ENCODE results near the gene SF3A1. TPM values are rescaled to one million over a fixed set of nuclear protein-coding genes. Genes with fewer than 3 reads are reported as not detected.
"Not testable (repeated sequence)": the region's sequence is repeated elsewhere in the genome, so short reads cannot be mapped to it uniquely, and the experiment has no call there.

The SF3A1 gene
- total RNA-seq, 2 experiments from 2014 or later: 225 to 226 TPM

DNA sequence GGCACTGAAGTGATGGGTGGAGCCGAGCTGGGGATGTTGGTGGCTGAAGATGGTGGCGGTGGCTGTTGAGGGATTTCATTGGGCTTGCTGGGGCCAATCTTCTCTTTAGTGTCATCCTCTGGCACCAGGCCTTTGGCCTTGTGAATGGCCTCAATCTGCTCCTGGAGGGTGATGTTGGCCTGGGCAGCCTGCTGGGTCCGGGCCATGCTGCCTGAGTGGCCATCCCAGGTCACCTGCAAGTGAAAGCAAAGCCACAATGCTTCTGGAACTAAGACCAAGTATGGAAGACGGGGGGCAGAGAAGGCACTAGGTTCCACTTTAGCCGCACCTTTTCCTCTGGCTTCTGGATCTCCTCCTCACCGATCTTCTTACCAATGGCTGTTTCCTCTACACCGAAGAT, 17.9 kb downstream of the SF3A1 start:
- Mint-ChIP-seq H3K27me3 (no peaks in the 10 kb centered on the region), H3K9me3 (no peaks in the 10 kb centered on the region), H3K4me1 (peaks cover 20% of the 10 kb centered on the region), H3K27ac (no peak overlapping the region), H3K4me3 (no peak overlapping the region), H3K36me3 (ENCODE audit: low read depth) (peaks cover 98% of the 10 kb centered on the region)
- ChIA-PET POLR2A (interaction anchor here (0.8 to 2.2 kb wide), 2 partner anchors 12 to 18 kb away, joined by 3 to 6 read pairs; partner anchors contain the start of gene TBC1D10A), CTCF (interaction anchor here (1.4 kb wide), 1 partner anchor 51 kb away, joined by 4 read pairs; no protein-coding TSS in a partner anchor)
- no peak for DNase-seq

DNA sequence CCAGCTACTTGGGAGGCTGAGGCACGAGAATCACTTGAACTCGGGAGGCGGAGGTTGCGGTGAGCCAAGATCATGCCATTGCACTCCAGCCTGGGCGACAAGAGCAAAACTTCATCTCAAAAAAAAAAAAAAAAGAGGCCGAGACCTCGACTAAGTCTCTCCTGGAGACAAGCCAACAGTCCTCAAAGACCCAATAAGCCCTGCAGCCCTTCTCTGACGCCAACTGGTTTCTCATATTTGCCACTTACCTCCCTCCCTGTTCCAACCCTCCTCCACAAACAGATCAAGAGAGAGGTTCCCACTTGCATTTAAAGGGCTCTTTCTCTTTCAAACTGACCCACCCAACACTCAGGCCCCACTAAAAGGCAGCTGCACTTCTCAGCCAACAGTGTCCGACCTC, 18.4 kb downstream of the SF3A1 start:
- not testable (repeated sequence) for H3K4me3 Mint-ChIP-seq, H3K27ac Mint-ChIP-seq, DNase-seq, H3K27me3 Mint-ChIP-seq, H3K9me3 Mint-ChIP-seq
- peaks cover 97% of the 10 kb centered on the region for H3K36me3 Mint-ChIP-seq (ENCODE audit: low read depth)
- ChIA-PET CTCF (interaction anchor here (1.4 kb wide), 1 partner anchor 51 kb away, joined by 4 read pairs; no protein-coding TSS in a partner anchor), POLR2A (interaction anchor here (0.8 to 2.2 kb wide), 2 partner anchors 11 to 17 kb away, joined by 3 to 6 read pairs; partner anchors contain the start of gene TBC1D10A)
- H3K4me1 Mint-ChIP-seq: peaks cover 25% of the 10 kb centered on the region

DNA sequence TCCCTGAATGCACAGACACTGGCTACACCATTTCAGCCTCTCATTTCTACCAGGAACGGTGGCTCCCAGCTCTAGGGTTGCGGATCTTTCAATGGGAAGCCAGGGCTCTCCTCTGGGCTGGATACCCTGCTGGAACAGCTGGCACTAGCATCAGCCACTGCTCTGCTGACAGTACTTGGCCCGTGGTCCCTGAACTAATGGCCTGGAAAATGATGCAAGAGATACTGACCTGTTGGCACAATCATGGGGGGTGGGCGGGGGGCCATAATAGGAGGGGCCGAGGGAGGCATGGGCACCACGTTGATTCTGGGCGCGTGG, 19.3 kb downstream of the SF3A1 start:
- H3K27ac Mint-ChIP-seq: no peak overlapping the region
- peaks cover 31% of the 10 kb centered on the region for H3K4me1 Mint-ChIP-seq
- H3K36me3 Mint-ChIP-seq (ENCODE audit: low read depth): peaks cover 97% of the 10 kb centered on the region
- ChIA-PET CTCF (interaction anchor here (3.4 kb wide), 1 partner anchor 49 kb away, joined by 13 read pairs; no protein-coding TSS in a partner anchor), POLR2A (no interaction called here)
- no peaks in the 10 kb centered on the region for H3K9me3 Mint-ChIP-seq
- DNase-seq: no peak
- no peaks in the 10 kb centered on the region for H3K27me3 Mint-ChIP-seq
- H3K4me3 Mint-ChIP-seq: no peak overlapping the region

DNA sequence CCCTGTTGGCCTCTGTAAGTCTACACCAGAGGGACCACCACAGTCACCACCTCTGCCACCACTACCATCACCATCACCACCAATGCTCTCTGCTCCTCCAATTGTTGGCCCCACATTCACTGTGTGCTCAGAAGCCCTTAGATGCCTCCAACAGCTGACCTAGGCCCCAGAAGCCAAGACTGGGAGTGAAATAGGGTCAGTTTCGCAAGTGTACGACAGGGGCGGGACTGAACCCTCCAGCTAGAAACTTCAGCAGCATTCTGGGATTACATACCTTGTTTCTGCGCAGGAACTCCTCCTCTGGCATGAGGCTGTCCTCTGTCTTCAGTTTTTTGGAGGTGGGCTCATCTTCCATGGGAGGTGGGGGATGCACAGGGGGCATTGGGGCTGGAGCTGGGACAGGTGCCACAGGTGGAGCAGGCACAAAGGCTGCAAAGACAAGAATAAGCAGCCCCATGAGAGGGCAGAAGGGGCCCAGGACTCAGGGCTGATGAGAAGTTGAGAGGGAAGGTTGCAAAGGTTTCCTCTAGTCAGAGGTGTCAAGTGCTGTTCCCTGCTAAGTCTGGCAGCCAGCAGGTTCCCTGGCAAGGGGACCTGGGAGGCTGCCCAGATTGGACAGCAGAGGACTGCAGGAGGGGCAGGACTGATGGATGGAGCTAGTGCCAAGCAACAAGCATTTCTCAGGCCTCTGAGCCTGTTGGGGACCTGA, 19.8 kb downstream of the SF3A1 start:
- Mint-ChIP-seq H3K36me3 (ENCODE audit: low read depth) (peaks cover 96% of the 10 kb centered on the region), H3K27ac (no peak overlapping the region), H3K9me3 (no peaks in the 10 kb centered on the region), H3K27me3 (no peaks in the 10 kb centered on the region), H3K4me3 (no peak overlapping the region), H3K4me1 (peaks cover 35% of the 10 kb centered on the region)
- ChIA-PET CTCF (interaction anchor here (3.4 kb wide), 1 partner anchor 49 kb away, joined by 13 read pairs; no protein-coding TSS in a partner anchor), POLR2A (no interaction called here)
- DNase-seq: no peak

- DNase-seq: no peak
- peak overlapping the region; percentile 6 for H3K27ac Mint-ChIP-seq
- POLR2A ChIA-PET: interaction anchor here (1.0 to 1.8 kb wide), 4 partner anchors 18 to 67 kb away, joined by 3 to 5 read pairs (median 3); no protein-coding TSS in a partner anchor
- CTCF ChIA-PET: interaction anchor here (1.2 to 3.4 kb wide), 3 partner anchors 47 to 52 kb away, joined by 3 to 13 read pairs (median 4); no protein-coding TSS in a partner anchor
- H3K4me1 Mint-ChIP-seq: peaks cover 35% of the 10 kb centered on the region
- H3K4me3 Mint-ChIP-seq: no peak overlapping the region
- peaks cover 86% of the 10 kb centered on the region for H3K36me3 Mint-ChIP-seq (ENCODE audit: low read depth)
- H3K27me3 Mint-ChIP-seq: no peaks in the 10 kb centered on the region
- no peaks in the 10 kb centered on the region for H3K9me3 Mint-ChIP-seq
Observed at GRCh38 chr22:30335236-30335635, 21.5 kb downstream of the SF3A1 start.

- no peak for DNase-seq
- peak overlapping the region; percentile 6 for H3K27ac Mint-ChIP-seq
- peaks cover 83% of the 10 kb centered on the region for H3K36me3 Mint-ChIP-seq (ENCODE audit: low read depth)
- H3K27me3 Mint-ChIP-seq: no peaks in the 10 kb centered on the region
- H3K4me3 Mint-ChIP-seq: no peak overlapping the region
- ChIA-PET POLR2A (interaction anchor here (1.0 to 1.8 kb wide), 2 partner anchors 21 to 47 kb away, joined by 3 to 5 read pairs; no protein-coding TSS in a partner anchor), CTCF (interaction anchor here (1.2 to 3.4 kb wide), 2 partner anchors 47 to 51 kb away, joined by 3 to 13 read pairs; no protein-coding TSS in a partner anchor)
- peaks cover 35% of the 10 kb centered on the region for H3K4me1 Mint-ChIP-seq
- H3K9me3 Mint-ChIP-seq: no peaks in the 10 kb centered on the region
Observed at GRCh38 chr22:30334646-30335045, 22.0 kb downstream of the SF3A1 start.

DNA sequence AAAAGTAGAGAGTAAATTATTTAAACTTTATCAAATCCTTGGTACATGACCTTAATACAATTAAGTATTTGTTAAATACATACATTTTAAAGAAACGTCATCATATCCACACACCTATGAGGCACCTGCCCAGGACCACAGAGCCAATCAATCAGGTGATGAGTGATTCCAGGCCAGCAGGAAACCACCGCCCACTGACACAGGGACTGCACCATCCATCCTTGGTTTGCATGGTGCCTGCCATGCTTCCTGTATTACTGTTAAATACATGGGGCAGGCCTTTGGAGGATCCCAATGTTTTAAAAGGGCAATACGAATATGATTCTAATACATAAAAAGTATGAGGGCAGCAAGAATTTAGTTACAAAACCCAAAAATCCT, 23.0 kb downstream of the SF3A1 start:
- Mint-ChIP-seq H3K9me3 (no peaks in the 10 kb centered on the region), H3K27me3 (no peaks in the 10 kb centered on the region), H3K27ac (peak overlapping the region; percentile 71), H3K36me3 (ENCODE audit: low read depth) (peaks cover 73% of the 10 kb centered on the region), H3K4me1 (peaks cover 35% of the 10 kb centered on the region), H3K4me3 (no peak overlapping the region)
- CTCF ChIA-PET: interaction anchor here (3.0 kb wide), 1 partner anchor 46 kb away, joined by 13 read pairs; no protein-coding TSS in a partner anchor
- POLR2A ChIA-PET: interaction anchor here (1.0 to 2.4 kb wide), 3 partner anchors 9 to 46 kb away, joined by 5 to 7 read pairs (median 7); partner anchors contain the start of genes CCDC157 and SF3A1
- DNase-seq: no peak

- ChIA-PET CTCF (interaction anchor here (3.0 kb wide), 1 partner anchor 45 kb away, joined by 13 read pairs; no protein-coding TSS in a partner anchor), POLR2A (interaction anchor here (0.9 to 2.4 kb wide), 10 partner anchors 8 to 50 kb away, joined by 3 to 7 read pairs (median 3); partner anchors contain the start of genes CCDC157 and SF3A1)
- peaks cover 72% of the 10 kb centered on the region for H3K36me3 Mint-ChIP-seq (ENCODE audit: low read depth)
Observed at GRCh38 chr22:30332994-30333706, 23.5 kb downstream of the SF3A1 start.

GRCh38 chr22:30332551-30332950, 24.1 kb downstream of the SF3A1 start:
- ChIA-PET CTCF (interaction anchor here (3.0 kb wide), 1 partner anchor 45 kb away, joined by 13 read pairs; no protein-coding TSS in a partner anchor), POLR2A (interaction anchor here (0.7 to 2.4 kb wide), 11 partner anchors 8 to 50 kb away, joined by 3 to 7 read pairs (median 3); partner anchors contain the start of genes CCDC157 and SF3A1)
- H3K27ac Mint-ChIP-seq: peak overlapping the region; percentile 71
- no peak for DNase-seq
- H3K27me3 Mint-ChIP-seq: no peaks in the 10 kb centered on the region
- peaks cover 66% of the 10 kb centered on the region for H3K36me3 Mint-ChIP-seq (ENCODE audit: low read depth)
- H3K4me3 Mint-ChIP-seq: no peak overlapping the region
- peaks cover 43% of the 10 kb centered on the region for H3K4me1 Mint-ChIP-seq
- H3K9me3 Mint-ChIP-seq: no peaks in the 10 kb centered on the region

More at GRCh38 chr22:30332994-30333706, 23.5 kb downstream of the SF3A1 start:
- H3K27me3 Mint-ChIP-seq: no peaks in the 10 kb centered on the region
- H3K4me1 Mint-ChIP-seq: peaks cover 38% of the 10 kb centered on the region
- no peak for DNase-seq
- H3K27ac Mint-ChIP-seq: peak overlapping the region; percentile 71
- H3K9me3 Mint-ChIP-seq: no peaks in the 10 kb centered on the region
- H3K4me3 Mint-ChIP-seq: no peak overlapping the region

GRCh38 chr22:30328466-30329049, 28.1 kb downstream of the SF3A1 start:
- POLR2A ChIA-PET: interaction anchor here (0.6 to 11.5 kb wide), 9 partner anchors 9 to 95 kb away, joined by 3 to 229 read pairs (median 3); partner anchors contain the start of genes CASTOR1, CCDC157 and SF3A1
- DNase-seq: no peak
- Mint-ChIP-seq H3K9me3 (no peaks in the 10 kb centered on the region), H3K27ac (no peak overlapping the region), H3K36me3 (ENCODE audit: low read depth) (peaks cover 49% of the 10 kb centered on the region), H3K4me3 (no peak overlapping the region), H3K27me3 (no peaks in the 10 kb centered on the region), H3K4me1 (peaks cover 55% of the 10 kb centered on the region)
- CTCF ChIA-PET: interaction anchor here (0.8 to 1.2 kb wide), 3 partner anchors 41 to 62 kb away, joined by 3 to 11 read pairs (median 3); partner anchors contain the start of gene RNF215

GRCh38 chr22:30327864-30328345, 28.8 kb downstream of the SF3A1 start:
- no peak for DNase-seq
- peak overlapping the region; percentile 66 for H3K4me3 Mint-ChIP-seq
- ChIA-PET POLR2A (interaction anchor here (0.6 to 11.5 kb wide), 13 partner anchors 8 to 95 kb away, joined by 3 to 229 read pairs (median 6); partner anchors contain the start of genes CASTOR1, CCDC157 and SF3A1), CTCF (interaction anchor here (0.9 to 2.3 kb wide), 4 partner anchors 25 to 220 kb away, joined by 3 to 11 read pairs (median 7); partner anchors contain the start of gene RNF215)
- no peaks in the 10 kb centered on the region for H3K9me3 Mint-ChIP-seq
- peak overlapping the region; percentile 62 for H3K27ac Mint-ChIP-seq
- peaks cover 55% of the 10 kb centered on the region for H3K4me1 Mint-ChIP-seq
- H3K27me3 Mint-ChIP-seq: no peaks in the 10 kb centered on the region
- peaks cover 50% of the 10 kb centered on the region for H3K36me3 Mint-ChIP-seq (ENCODE audit: low read depth)
